BLaER1 (cell line): ENCODE results near the gene OPRM1.
A peak's percentile ranks its signal among the peaks of the same experiment; 100 is the strongest.

Experiments used
- H3K27ac ChIP-seq: shearing (Covaris generic); formaldehyde crosslinking; 2 replicates; pipeline ENCODE4 v1.8.1; 2022
- H3K27me3 ChIP-seq: shearing (Covaris generic); formaldehyde crosslinking; 2 replicates; pipeline ENCODE4 v1.8.1; 2022
- H3K36me3 ChIP-seq: shearing (Covaris generic); formaldehyde crosslinking; 2 replicates; pipeline ENCODE4 v1.8.1; 2022
- H3K4me1 ChIP-seq: shearing (Covaris generic); formaldehyde crosslinking; 2 replicates; pipeline ENCODE4 v1.8.1; 2022
- H3K4me2 ChIP-seq: shearing (Covaris generic); formaldehyde crosslinking; 2 replicates; pipeline ENCODE4 v1.8.1; 2022
- H3K4me3 ChIP-seq: shearing (Covaris generic); formaldehyde crosslinking; 2 replicates; pipeline ENCODE4 v1.8.1; 2022
- H3K9ac ChIP-seq: shearing (Covaris generic); formaldehyde crosslinking; 2 replicates; pipeline ENCODE4 v1.8.1; 2022
- H3K9me3 ChIP-seq: shearing (Covaris generic); formaldehyde crosslinking; 2 replicates; pipeline ENCODE4 v1.8.1; 2022
- H4K20me1 ChIP-seq: shearing (Covaris generic); formaldehyde crosslinking; 2 replicates; pipeline ENCODE4 v1.8.1; 2022
- Cebpa-rat ChIP-seq: shearing (Covaris generic); IDR thresholded peaks from 2 replicates; pipeline ENCODE4 v1.8.1; 2022

Gene OPRM1

DNA sequence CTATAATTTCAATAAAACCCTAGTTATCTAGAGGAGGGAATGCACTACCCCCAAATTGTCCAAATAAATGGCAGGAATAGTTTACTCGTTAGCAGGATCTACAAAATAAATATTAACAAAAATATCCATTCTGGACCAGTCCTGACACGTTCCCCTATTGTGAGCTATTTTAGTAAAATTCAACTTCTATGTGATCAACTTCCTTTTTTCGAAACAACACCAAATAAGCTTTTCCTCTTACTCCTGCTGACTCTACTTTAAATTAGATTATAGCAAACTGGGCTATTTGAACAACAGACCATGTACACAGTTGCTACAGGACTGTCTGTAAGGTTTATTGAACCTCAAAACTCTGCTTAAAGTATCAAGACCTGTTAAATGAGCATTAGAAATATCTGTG, 163.3 kb downstream of the OPRM1 start:
- Histone ChIP-seq H3K27me3 (no peaks in the 10 kb centered on the region), H3K9me3 (no peaks in the 10 kb centered on the region; the same call in 1 of the 2 replicates), H3K4me1 (peaks cover 3% of the 10 kb centered on the region; the same call in 1 of the 2 replicates), H3K4me2 (no peak overlapping the region), H3K4me3 (no peak overlapping the region), H4K20me1 (no peaks in the 10 kb centered on the region), H3K27ac (no peak overlapping the region), H3K9ac (no peak overlapping the region), H3K36me3 (no peaks in the 10 kb centered on the region)
- no peak for TF ChIP-seq Cebpa-rat

DNA sequence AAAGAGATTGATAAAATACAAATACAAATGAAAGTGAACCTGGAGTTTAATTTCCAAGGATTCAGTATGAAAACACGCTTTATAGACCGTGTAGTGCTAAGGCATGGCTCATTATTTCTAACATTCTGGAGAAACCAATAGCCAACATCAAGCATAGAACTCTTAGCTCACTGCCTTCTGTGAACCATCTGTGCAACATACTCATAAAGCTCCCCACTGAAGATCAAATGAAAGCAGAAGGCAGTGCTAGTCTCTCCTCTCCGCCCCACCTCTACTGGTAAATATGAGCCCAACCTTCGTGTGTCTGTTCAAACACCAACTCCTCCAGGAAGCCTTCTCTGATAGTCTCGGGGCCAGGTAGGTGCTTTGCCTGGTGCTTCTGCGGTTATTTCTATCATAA, 163.9 kb downstream of the OPRM1 start:
- Histone ChIP-seq H3K4me1 (no peaks in the 10 kb centered on the region), H3K27me3 (no peaks in the 10 kb centered on the region), H3K9me3 (no peaks in the 10 kb centered on the region; the same call in 1 of the 2 replicates), H4K20me1 (no peaks in the 10 kb centered on the region), H3K4me2 (no peak overlapping the region), H3K4me3 (no peak overlapping the region), H3K27ac (no peak overlapping the region), H3K9ac (no peak overlapping the region), H3K36me3 (no peaks in the 10 kb centered on the region)
- TF ChIP-seq Cebpa-rat: no peak

DNA sequence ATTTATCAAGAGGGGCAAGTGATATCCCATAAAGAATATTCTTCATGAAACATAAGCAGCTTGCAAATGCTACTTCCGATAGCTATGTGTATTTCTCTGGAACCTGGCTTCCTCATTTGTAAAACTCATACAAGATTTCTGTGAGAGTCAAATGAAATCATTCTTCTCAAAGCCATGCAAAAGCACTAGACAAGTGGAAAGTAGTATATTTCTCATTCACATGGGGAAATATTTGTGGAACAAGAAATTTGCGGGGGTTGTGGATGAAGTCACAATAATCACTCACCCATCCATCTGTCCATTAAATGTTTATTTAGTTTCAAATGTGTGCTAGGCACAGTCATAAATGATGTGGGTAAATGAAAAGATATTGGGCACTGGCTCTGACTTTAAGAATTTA, 167.1 kb downstream of the OPRM1 start:
- no peaks in the 10 kb centered on the region for H3K36me3 ChIP-seq
- H3K9me3 ChIP-seq: no peaks in the 10 kb centered on the region; the same call in 1 of the 2 replicates
- H3K27ac ChIP-seq: no peak overlapping the region
- H3K9ac ChIP-seq: no peak overlapping the region
- H3K4me2 ChIP-seq: no peak overlapping the region
- no peaks in the 10 kb centered on the region for H3K27me3 ChIP-seq
- H4K20me1 ChIP-seq: no peaks in the 10 kb centered on the region
- no peak overlapping the region for H3K4me3 ChIP-seq
- H3K4me1 ChIP-seq: no peaks in the 10 kb centered on the region
- no peak for TF ChIP-seq Cebpa-rat

DNA sequence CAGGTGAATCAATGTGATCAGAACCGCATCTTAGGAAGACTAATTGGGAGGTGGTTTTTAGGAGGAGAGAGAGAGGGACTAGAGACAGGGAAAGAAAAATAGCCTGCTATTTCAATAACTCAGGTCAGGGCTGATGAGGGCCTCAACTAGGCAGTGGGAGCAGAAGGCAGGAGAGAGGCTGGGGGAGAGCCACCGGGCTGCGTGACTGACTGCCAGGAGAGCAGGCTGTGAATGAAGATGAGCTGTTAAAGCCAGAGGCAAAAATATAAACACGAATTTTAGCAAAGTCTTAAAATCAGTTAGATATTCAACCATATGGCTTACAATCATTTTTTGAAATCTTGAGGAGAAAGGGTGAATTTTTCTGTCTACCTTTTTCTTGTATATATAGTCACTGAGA, 168.0 kb downstream of the OPRM1 start:
- Histone ChIP-seq H3K4me3 (no peak overlapping the region), H3K9ac (no peak overlapping the region), H3K27me3 (no peaks in the 10 kb centered on the region), H3K36me3 (no peaks in the 10 kb centered on the region), H3K4me1 (no peaks in the 10 kb centered on the region), H3K9me3 (no peaks in the 10 kb centered on the region), H3K4me2 (no peak overlapping the region), H3K27ac (no peak overlapping the region), H4K20me1 (no peaks in the 10 kb centered on the region)
- no peak for TF ChIP-seq Cebpa-rat

DNA sequence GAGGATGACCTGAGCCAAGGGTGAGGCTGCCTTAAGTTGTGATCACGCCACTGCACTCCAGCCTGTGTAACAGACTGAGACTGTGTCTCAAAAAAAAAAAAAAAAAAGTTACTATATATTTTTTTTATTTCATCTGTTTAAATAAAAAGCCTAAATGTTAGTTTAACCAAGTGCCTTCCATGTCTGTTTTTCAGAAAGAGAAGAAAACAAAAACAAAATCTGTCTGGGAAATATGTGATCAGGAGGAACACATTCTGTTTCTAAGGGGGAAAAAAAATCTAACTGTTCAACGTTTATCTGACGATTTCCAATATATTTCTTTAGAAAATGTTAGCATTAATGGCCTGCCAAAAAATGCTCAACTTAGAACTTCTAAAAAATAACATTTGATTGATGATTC, 170.5 kb downstream of the OPRM1 start:
- Histone ChIP-seq H3K9me3 (no peaks in the 10 kb centered on the region), H3K27me3 (no peaks in the 10 kb centered on the region), H3K4me1 (peaks cover 9% of the 10 kb centered on the region), H4K20me1 (no peaks in the 10 kb centered on the region), H3K4me2 (no peak overlapping the region), H3K36me3 (no peaks in the 10 kb centered on the region), H3K4me3 (no peak overlapping the region), H3K9ac (no peak overlapping the region), H3K27ac (no peak overlapping the region)
- no peak for TF ChIP-seq Cebpa-rat

DNA sequence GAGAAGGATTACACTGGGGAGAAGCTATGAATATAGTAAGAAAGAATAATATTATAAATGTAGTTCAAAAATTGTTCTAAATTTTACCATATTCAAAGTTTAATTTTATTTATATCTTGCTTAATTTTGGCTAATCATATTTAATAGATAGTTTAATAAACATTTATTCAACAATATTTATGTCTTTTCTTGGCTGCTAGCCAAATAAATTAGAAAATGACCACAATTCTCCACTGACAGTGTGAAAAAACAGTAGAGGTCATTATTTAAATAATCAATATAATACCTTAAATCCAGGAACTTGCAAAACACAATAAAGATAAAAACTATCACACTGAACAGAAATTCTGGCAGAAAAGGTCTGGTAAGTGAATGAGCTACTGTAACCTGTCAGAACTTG, 171.6 kb downstream of the OPRM1 start:
- H3K4me3 ChIP-seq: no peak overlapping the region

DNA sequence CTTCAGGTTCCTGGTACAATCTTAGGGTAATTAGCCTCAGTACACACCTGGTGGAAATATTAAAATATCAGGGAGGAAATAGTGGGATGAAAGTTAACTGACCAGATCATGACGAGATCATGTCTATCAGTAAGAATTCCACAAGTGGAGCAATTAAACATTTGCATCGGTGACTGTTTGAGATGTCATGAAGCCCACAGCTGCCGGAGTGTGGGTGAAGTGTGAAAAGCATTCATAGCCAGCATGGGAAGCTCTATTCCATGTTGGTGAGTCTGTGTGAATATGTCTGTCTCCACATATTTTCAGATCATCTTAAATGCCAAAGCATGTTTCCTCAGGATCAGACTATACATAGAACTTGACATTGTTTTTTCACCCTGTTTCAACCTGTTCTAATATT, 174.7 kb downstream of the OPRM1 start:
- no peaks in the 10 kb centered on the region for H3K36me3 ChIP-seq

More for the DNA sequence above, 171.6 kb downstream of the OPRM1 start:
- Histone ChIP-seq H3K36me3 (no peaks in the 10 kb centered on the region), H3K4me1 (peaks cover 9% of the 10 kb centered on the region), H3K27ac (no peak overlapping the region), H3K4me2 (no peak overlapping the region), H3K9me3 (no peaks in the 10 kb centered on the region), H3K9ac (no peak overlapping the region), H4K20me1 (no peaks in the 10 kb centered on the region), H3K27me3 (no peaks in the 10 kb centered on the region)
- TF ChIP-seq Cebpa-rat: no peak

DNA sequence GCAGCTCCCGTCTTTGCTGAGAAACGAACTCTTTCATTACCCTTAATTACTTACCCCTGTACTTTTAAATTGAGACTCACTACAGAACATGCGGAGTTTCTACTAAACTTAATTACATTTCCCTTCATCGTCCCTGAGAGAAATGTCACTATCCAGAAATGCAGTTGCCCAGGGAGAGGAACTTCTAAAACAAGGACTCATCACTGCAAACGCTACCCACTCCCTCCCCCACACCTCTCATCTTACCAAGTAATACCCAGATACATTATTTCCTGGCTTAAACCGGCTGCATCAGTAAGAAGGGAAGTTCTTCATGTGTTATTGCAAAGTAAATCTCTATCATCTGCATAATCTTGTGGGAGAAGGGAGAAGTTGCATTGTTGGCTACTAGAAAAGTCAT, 179.3 kb downstream of the OPRM1 start:
- Histone ChIP-seq H4K20me1 (no peaks in the 10 kb centered on the region), H3K9ac (no peak overlapping the region), H3K4me1 (peaks cover 29% of the 10 kb centered on the region), H3K4me2 (peak overlapping the region; percentile 38), H3K4me3 (no peak overlapping the region), H3K36me3 (no peaks in the 10 kb centered on the region), H3K9me3 (no peaks in the 10 kb centered on the region), H3K27me3 (no peaks in the 10 kb centered on the region), H3K27ac (no peak overlapping the region)
- no peak for TF ChIP-seq Cebpa-rat

More for the DNA sequence above, 174.7 kb downstream of the OPRM1 start:
- Histone ChIP-seq H3K4me1 (peaks cover 27% of the 10 kb centered on the region), H4K20me1 (no peaks in the 10 kb centered on the region), H3K4me3 (no peak overlapping the region), H3K9ac (no peak overlapping the region), H3K27me3 (no peaks in the 10 kb centered on the region), H3K27ac (no peak overlapping the region), H3K9me3 (no peaks in the 10 kb centered on the region), H3K4me2 (0 out of 2 replicates have a peak overlapping the region, but pooled peaks have one; percentile 2)
- TF ChIP-seq Cebpa-rat: no peak

DNA sequence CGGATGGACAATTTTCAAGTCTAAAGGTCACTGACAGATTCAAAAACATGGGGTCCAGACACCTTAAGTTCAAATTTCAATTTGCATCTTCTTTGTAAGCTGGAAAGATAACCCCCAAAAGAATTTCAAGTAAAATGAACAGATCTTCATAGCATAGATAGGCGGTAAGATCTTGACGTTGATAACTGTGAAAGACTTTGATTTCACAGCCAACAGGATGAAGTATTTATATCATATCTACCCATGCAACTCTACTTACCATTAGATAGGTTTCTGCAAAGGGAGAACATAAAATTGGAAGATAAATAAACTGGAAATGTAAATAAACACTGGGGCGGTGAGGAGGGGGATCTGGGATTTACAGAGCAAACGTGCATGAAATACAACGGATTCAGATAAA, 179.7 kb downstream of the OPRM1 start:
- Histone ChIP-seq H3K9me3 (no peaks in the 10 kb centered on the region), H4K20me1 (no peaks in the 10 kb centered on the region), H3K4me2 (peak overlapping the region; percentile 38), H3K4me3 (no peak overlapping the region), H3K4me1 (peaks cover 25% of the 10 kb centered on the region), H3K27me3 (no peaks in the 10 kb centered on the region), H3K27ac (no peak overlapping the region), H3K36me3 (no peaks in the 10 kb centered on the region), H3K9ac (no peak overlapping the region)
- TF ChIP-seq Cebpa-rat: no peak

DNA sequence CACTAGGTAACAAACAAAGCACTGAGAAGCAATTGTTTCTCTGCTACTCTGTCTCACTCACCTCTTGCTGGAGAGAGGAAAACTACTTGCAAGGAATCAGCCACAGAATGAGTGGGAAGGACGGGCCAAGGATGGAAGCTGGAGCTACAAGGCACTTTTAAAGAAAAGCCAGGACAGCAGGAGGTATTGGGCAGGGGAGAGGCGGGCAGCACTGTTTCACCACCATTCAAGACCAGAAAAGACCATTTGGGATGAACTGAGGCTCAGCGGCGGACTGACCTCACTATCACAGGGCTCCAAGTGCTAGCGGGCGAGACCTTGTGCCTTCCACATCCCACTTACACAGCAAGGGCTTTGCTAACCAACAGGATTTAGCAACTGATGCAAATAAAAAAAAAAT, 180.2 kb downstream of the OPRM1 start:
- Histone ChIP-seq H4K20me1 (no peaks in the 10 kb centered on the region), H3K4me2 (no peak overlapping the region), H3K27ac (no peak overlapping the region), H3K36me3 (no peaks in the 10 kb centered on the region), H3K27me3 (no peaks in the 10 kb centered on the region), H3K4me3 (no peak overlapping the region), H3K9ac (no peak overlapping the region), H3K4me1 (peaks cover 21% of the 10 kb centered on the region), H3K9me3 (no peaks in the 10 kb centered on the region)
- no peak for TF ChIP-seq Cebpa-rat

DNA sequence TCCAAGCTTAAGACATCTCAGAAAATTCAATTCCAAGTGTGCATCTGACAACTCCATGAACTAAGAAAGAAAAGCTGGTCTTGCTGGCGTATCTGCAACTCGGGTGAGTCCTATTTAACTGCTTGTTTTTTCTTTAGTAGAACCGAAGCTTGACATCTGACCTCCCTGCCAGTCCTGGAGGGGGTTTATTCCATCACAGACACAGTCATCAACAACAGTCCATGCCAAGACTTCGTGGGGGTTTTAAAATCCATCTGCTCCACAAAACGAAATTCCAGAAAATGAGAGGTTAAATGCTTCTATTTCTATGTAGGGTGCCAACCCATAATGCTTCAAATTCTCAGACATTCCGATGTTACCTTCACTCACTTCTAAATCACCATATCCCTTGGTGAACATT, 183.7 kb downstream of the OPRM1 start:
- Histone ChIP-seq H4K20me1 (no peaks in the 10 kb centered on the region), H3K9me3 (peaks cover 3% of the 10 kb centered on the region; the same call in 1 of the 2 replicates), H3K9ac (no peak overlapping the region), H3K4me3 (no peak overlapping the region), H3K27ac (no peak overlapping the region), H3K27me3 (no peaks in the 10 kb centered on the region), H3K4me1 (peaks cover 13% of the 10 kb centered on the region), H3K4me2 (no peak overlapping the region), H3K36me3 (no peaks in the 10 kb centered on the region)
- TF ChIP-seq Cebpa-rat: no peak
